ENCODE results near the gene ACBD6.
"Not testable (repeated sequence)": the region's sequence is repeated elsewhere in the genome, so short reads cannot be mapped to it uniquely, and the experiment has no call there.

The ACBD6 gene

DNA sequence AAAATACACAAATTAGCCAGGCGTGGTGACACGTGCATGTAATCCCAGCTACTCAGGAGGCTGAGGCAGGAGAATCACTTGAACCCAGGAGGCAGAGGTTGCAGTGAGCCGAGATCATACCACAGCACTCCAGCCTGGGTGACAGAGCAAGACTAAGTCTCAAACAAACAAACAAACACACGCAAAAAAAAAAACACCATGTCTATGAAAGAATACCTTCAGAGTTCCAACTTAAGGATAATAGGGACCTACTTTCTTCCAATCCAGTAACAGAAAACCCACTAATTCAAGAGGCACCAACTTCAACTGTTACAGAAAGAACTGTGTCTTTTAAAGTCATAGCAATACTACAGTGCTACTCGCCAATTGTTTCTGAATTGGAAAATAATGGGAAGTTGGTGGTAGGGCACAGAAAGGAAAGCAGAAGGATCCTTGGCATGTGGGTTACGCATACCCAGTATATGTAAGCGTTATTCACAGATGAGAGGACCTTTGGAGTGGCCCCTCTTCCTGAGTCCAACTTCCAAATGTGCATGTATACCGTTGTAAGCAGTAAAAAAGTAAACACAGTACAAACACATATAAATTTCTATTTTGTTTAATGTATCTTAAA is 87.0 kb downstream of the ACBD6 start:
- DNase-seq (ENCODE audit: low read depth in 2 of 2), result no peak

DNA sequence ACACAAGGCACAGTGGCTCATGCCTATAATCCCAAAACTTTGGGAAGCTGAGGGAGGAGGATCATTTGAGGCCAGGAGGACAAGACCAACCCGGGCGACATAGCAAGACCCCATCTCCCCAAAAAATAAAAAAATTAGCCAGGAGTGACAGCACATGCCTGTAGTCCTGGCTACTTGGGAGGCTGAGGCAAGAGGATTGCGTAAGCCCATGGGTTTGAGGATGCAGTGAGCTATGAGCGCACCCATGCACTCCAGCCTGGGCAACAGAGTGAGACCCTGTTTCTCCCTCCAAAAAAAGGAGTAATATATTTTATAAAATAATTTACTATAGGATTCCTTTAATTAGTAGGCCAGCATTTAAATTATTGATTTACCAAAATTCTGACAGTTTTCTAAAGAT is 89.8 kb downstream of the ACBD6 start:
- no peak for DNase-seq (ENCODE audit: low read depth in 2 of 2)

- DNase-seq (ENCODE audit: low read depth in 2 of 2), result not testable (repeated sequence)
Measured at GRCh38 chr1:180408128-180408527, 94.2 kb downstream of the ACBD6 start.

- DNase-seq (ENCODE audit: low read depth in 2 of 2), result no peak
Measured at GRCh38 chr1:180407051-180407450, 95.3 kb downstream of the ACBD6 start.

- no peak for DNase-seq (ENCODE audit: low read depth in 2 of 2)
Measured at GRCh38 chr1:180402551-180402950, 99.8 kb downstream of the ACBD6 start.

GRCh38 chr1:180402001-180402400 is 100.4 kb downstream of the ACBD6 start:
- no peak for DNase-seq (ENCODE audit: low read depth in 2 of 2)

- DNase-seq (ENCODE audit: low read depth in 2 of 2), result no peak
Measured at GRCh38 chr1:180397175-180397574, 105.2 kb downstream of the ACBD6 start.

- no peak for DNase-seq (ENCODE audit: low read depth in 2 of 2)
Measured at GRCh38 chr1:180392427-180393145, 109.8 kb downstream of the ACBD6 start.

DNA sequence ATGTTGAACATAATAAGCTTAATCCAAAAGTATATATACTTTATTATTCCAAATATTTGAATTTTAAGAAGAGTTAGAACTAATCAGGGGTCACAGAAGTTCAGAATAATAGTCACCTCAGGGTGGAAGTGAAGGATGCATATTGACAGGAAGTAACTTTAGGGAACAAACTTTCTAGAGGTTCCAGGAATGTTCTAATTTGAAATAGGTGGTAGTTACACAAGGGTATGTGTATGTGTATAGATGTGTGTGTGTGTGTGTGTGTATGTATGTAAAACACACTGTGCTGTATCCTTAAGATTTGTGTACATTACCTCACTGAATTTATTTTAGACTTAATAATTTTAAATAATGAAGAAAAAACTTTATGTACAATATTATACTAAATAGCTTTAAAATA is 110.4 kb downstream of the ACBD6 start:
- DNase-seq (ENCODE audit: low read depth in 2 of 2), result no peak

- no peak for DNase-seq (ENCODE audit: low read depth in 2 of 2)
Measured at GRCh38 chr1:180387413-180387812, 115.0 kb downstream of the ACBD6 start.

DNA sequence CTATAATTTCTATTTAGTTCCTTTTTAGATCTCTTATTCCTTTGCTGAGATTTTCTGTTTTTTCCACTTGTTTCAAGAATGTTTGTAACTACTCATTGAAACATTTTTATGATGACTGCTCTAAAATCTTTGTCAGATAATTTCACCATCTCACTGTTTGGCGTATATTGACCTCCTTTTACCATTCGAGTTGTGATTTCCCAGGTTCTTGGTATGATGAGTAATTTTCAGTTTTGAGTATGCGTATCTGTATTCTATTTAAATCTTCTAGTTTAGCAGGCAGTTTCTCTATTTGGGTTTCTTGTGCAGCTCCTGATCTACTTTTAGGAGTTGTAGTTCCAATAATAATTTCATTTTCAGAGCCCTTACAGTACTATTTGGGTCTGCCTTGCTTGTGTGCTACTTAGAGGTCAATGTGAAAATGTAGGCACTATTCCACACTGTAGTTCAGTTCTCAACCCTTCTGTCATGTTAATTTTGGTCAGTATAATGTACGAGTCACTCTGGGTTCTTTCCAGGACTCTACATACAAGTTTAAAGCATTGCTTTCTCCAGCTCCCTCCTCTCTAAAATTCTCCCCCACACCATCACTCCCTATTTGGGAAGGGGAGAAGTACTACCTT is 115.5 kb downstream of the ACBD6 start:
- no peak for DNase-seq (ENCODE audit: low read depth in 2 of 2)

DNA sequence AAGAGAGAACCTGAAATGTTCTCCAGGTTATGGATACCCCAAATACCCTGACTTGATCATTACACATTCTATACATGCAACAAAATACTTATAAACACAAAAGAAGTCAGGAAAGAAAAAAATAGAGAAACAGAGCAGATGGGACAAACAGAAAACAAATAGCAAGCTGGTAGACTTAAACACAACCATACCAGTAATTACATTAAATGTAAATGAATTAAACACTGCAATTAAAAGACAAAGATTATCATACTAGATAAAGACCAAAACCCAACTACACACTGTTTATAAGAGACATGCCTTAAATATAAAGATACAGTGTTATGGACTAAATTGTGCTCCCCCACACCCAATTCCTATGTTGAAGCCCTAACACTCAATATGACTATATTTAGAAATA is 117.2 kb downstream of the ACBD6 start:
- DNase-seq (ENCODE audit: low read depth in 2 of 2), result no peak

DNA sequence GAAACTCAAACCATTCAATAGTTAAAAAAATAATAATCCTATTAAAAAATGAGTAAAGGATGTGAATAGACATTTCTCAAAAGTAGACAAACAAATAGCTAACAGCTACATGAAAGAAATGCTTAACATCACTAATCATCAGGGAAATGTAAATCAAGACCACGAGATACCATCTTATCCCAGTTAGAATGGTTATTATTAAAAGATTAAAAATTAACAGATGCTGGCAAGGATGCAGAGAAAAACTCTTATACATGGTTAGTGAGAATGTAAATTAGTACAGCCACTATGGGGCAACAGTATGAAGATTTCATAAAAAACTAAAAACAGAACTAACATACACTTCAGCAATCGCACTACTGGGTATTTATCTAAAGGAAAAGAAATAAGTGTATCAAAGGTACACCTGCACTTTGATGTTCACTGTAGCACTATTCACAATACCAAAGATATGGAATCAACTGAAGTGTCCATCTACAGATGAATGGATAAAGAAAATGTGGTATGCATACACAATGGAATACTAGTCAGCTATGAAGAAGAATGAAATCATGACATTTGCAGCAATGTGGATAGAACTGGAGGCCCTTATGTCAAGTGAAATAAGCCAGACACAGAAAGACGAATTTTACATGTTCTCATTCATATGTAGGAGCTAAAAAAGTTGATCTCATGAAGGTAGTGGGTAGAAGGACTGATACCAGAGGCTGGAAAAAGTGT is 117.9 kb downstream of the ACBD6 start:
- no peak for DNase-seq (ENCODE audit: low read depth in 2 of 2)

DNA sequence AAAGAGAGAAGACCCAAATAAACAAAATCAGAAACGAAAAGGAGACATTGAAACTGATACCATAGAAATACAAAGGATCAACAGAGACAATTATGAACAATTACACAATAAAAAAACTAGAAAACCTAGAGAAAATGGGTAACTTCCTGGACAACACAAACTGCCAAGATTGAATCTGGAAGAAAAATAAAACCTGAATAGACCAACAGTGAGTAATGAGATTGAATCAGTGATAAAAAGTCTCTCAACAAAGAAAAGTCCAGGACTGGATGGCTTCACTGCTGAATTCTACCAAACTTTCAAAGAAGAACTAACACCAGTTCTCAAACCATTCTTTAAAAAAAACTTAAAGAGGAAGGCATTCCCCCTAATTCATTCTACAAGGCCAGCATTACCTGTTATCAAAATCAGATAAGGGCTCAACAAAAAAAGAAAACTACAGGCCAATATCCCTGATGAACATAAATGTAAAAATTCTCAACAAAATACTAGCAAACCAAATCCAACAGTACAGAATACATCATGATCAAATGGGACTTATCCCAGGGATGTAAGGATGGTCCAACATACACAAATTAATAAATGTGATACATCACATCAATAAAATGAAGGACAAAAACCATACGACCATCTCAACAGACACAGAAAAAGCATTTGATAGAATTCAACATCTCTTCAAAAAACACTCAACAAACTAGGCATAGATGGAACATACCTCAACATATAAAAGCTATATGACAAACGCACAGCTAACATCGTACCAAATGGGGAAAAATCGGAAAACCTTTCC is 119.9 kb downstream of the ACBD6 start:
- DNase-seq (ENCODE audit: low read depth in 2 of 2), result no peak

DNA sequence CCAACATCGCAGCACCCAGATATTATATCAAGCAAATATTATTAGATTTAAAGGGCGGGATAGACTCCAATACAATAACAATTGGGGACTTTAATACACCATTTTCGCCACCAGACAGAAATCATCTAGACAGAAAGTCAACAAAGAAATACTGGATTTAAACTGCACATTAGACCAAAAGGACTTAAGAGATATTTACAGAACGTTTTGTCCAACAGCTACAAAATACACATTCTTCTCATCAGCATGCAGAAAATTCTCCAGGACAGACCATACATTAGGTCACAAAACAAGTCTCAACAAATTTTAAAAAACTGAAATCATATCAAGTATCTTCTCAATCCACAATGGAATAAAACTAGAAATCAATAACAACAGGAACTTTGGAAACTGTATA is 121.2 kb downstream of the ACBD6 start:
- DNase-seq (ENCODE audit: low read depth in 2 of 2), result no peak

DNA sequence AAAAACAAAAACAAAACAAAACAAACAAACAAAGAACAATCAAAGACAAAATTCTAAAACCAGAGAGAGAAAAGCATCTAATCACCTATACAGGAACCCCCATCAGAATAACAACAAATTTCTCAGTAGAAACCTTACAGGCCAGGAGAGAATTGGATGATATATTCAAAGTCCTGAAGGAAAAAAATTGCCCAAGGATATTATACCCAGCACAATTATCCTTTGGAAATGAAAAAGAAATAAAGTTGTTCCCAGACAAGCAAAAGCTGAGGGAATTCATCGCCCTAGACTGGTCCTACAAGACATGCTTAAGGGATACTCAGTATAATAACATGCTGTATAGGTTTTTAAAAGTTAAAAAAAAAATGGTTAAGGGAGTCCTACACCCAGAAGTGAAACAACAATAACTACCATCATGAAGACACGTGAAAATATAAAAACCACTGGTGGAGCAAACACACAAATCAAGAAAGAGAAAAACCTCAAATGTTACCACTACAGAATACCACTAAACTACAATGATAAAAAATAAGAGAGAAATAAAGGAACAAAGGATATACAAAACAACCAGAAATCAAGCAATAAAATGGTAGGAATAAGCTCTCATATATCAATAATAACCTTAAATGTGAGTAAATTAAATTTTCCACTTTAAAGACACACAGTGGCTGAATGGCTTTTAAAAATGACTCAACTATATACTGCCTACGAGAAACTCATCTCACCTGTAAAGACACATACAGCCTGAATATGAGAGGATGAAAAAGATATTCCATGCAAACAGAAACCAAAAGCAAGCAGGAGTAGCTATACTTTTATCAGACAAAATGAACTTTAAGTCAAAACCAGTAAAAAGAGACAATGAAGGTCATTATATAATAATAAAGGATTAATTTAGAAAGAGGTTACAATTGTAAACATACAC is 121.9 kb downstream of the ACBD6 start:
- no peak for DNase-seq (ENCODE audit: low read depth in 2 of 2)

- DNase-seq (ENCODE audit: low read depth in 2 of 2), result no peak
Measured at GRCh38 chr1:180376800-180377199, 125.6 kb downstream of the ACBD6 start.

- no peak for DNase-seq (ENCODE audit: low read depth in 2 of 2)
Measured at GRCh38 chr1:180376253-180376652, 126.1 kb downstream of the ACBD6 start.

- no peak for DNase-seq (ENCODE audit: low read depth in 2 of 2)
Measured at GRCh38 chr1:180372728-180373127, 129.6 kb downstream of the ACBD6 start.

DNA sequence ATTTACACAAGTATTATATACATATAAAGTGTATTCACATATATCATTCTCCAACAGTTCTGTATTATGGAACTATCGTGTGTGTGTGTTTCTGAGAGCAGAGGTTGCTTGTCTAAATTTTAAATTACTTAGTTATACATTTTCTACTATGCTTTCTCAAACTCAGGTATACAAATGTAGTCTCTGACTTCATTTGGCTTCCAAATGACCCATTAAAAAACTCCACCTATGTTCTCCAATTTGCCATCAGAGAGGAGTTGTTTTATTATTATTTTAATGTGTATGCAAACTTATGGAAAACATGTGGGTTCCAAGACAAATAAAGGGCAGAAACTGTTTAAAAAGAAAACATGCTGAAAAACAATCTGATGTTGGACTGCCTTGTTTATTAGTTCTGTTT is 131.8 kb downstream of the ACBD6 start:
- no peak for DNase-seq (ENCODE audit: low read depth in 2 of 2)

- DNase-seq (ENCODE audit: low read depth in 2 of 2), result no peak
Measured at GRCh38 chr1:180370188-180370587, 132.2 kb downstream of the ACBD6 start.

All from activated CD8-positive, alpha-beta memory T cell treated with anti-CD3 and anti-CD28 coated beads for 4 hours (primary cell).